ENCODE measurements around the gene FBLN7. TPM values are rescaled to one million over a fixed set of nuclear protein-coding genes. Genes with fewer than 3 reads are reported as not detected.
A peak's percentile ranks its signal among the peaks of the same experiment; 100 is the strongest.
"Not testable (repeated sequence)": the region's sequence is repeated elsewhere in the genome, so short reads cannot be mapped to it uniquely, and the experiment has no call there.

FBLN7 gene
- total RNA-seq, 2 donors from 2014 or later: 0.70 to 1.5 TPM

DNA sequence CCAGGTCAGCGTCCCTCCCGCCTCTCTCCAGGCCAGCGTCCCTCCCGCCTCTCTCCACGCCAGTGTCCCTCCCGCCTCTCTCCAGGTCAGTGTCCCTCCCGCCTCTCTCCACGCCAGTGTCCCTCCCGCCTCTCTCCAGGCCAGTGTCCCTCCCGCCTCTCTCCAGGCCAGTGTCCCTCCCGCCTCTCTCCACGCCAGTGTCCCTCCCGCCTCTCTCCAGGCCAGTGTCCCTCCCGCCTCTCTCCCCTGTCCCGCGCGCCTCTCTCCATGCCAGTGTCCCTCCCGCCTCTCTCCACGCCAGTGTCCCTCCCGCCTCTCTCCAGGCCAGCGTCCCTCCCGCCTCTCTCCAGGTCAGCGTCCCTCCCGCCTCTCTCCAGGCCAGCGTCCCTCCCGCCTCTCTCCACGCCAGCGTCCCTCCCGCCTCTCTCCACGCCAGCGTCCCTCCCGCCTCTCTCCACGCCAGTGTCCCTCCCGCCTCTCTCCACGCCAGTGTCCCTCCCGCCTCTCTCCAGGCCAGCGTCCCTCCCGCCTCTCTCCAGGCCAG, 1.5 kb downstream of the FBLN7 start:
- intact Hi-C loops (cut with DNase I, micrococcal nuclease); DNase-seq; ATAC-seq: not testable (repeated sequence)

GRCh38 chr2:112140205-112140802, 2.1 kb downstream of the FBLN7 start:
- DNase-seq: no peak
- no peak for ATAC-seq
- intact Hi-C loops (cut with DNase I, micrococcal nuclease): no loop called here

DNA sequence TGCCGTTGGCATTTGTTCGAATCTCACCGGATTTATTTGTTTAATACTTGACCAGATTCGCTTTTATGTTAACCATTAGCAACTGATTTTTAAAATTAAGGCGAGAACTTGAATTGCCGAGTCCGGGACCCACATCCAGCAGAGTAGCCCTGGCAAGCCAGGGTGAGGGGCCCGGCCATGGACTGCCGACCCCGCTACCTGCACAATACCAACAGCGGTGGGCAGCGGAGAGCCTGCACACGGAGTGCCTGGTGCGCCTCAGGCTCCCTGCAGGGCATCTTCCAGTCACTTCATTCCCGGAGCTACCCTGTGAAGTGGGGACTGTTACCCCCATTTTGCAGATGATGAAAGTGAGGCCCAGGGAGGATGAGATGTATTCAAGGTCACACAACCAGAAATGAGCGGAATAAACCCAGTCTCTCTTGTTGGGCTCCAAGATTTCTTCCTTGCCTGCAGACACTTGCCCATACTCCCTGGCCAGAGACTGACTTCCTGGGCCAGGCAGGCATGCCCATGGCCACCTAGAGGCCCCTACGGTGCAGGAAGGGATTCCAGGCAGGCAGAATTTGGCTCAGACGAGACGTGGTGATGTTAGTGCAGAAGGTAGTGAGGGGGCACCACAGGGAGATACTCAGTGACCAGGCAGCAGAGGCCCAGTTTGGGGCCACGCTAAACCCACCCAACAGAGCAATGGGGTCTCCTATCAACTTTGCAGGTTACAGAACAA, 2.9 kb downstream of the FBLN7 start:
- no peak for ATAC-seq
- intact Hi-C loops (cut with DNase I, micrococcal nuclease): no loop called here
- DNase-seq: no peak

GRCh38 chr2:112141626-112142007, 3.4 kb downstream of the FBLN7 start:
- ATAC-seq (no peak), DNase-seq (no peak)
- intact Hi-C loops (cut with DNase I, micrococcal nuclease): no loop called here

DNA sequence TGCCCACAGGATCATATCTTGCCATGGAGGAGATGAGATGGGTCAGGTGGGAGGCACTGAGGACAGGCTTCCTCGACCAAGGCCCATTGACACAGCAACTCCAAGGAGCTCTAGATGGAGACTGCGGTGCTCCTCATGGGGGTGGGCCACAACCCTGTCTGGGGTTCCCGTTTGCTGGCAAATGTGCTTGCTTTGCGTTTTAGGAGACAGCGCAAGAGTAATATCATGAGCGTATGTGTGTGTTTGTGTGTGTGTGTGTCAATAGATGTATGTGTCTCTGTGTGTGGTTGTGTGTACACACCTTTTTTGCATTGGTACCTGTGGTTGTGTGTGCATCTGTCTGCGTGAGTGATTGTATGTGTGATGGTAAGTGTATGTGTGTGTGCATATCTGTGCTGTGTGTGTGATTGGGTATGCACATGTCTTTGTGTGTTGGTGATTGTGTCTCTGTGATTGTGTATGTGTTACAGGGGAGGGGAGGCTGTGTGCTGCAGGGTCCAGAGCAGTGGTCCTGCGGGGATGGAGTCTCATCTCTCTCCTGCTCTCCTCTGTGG, 4.4 kb downstream of the FBLN7 start:
- DNase-seq (no peak), ATAC-seq (no peak)
- intact Hi-C loops (cut with DNase I, micrococcal nuclease): no loop called here

GRCh38 chr2:112143150-112143549, 5.0 kb downstream of the FBLN7 start:
- no peak for DNase-seq
- intact Hi-C loops (cut with DNase I, micrococcal nuclease): no loop called here
- ATAC-seq: no peak

DNA sequence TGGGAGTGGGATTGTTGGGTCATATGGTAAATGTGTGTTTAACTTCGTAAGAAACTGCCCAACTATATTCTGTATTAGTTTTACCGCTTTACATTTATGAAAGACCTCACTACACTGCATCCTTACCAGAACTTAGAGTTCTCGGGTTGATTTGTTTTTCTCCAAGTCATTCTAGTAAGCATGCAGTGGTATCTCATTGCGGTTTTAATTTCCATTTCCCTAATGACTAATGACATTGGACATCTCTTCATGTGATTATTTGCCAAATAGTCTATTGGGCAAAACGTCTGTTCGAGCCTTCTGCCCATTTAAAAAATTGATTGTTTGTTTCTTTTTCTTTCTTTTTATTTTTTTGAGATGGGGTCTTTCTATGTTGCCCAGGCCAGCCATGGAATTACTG, 6.8 kb downstream of the FBLN7 start:
- intact Hi-C loops (cut with DNase I, micrococcal nuclease): no loop called here
- ATAC-seq (no peak), DNase-seq (no peak)

DNA sequence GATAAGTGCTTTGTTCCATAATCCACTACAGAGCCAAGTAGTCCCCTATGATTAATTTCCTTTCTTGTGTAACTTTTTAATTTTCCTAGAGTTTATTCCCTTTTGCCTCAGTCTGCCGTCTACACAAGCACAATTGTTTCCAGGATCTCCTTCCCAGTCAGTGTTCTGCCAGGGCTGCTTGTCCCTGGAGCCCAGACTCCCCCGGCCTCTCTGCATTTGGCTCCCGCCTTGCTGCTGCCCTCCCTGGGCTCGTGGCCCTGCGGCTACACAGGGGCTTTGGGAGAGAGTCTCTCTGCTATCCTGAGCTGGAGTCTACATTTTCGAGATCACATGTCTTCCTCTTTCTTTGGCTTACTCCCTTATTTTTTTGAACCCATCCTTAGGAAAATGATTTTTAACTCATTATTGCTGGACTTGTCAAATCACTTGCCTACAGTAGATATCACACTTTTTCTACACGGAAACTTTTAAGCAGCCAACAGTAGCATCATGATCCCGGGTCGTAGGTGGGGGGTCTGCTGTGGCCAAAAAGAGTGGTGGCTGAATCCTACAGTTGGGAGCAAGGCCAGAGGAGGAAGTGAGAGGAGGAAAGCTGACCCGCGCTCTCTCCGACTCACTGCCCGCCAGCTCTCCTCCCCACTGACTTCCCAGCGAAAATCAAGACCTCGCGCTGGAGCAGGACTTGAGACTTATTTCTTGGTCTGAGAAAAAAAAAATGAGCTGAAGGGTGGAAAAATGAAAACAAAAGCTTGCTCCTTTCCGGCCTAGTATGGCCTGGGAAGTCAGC, 9.4 kb downstream of the FBLN7 start:
- intact Hi-C loops (cut with DNase I, micrococcal nuclease): no loop called here
- DNase-seq: no peak
- ATAC-seq: no peak

- intact Hi-C loops (cut with DNase I, micrococcal nuclease): no loop called here
- no peak for ATAC-seq
- DNase-seq: no peak
Measured at GRCh38 chr2:112148477-112148876, 10.3 kb downstream of the FBLN7 start.

- DNase-seq (peak in 1 of 2 donors; percentile 18), ATAC-seq (no peak)
- intact Hi-C loops (cut with DNase I, micrococcal nuclease): no loop called here
Measured at GRCh38 chr2:112149194-112149593, 11.0 kb downstream of the FBLN7 start.

GRCh38 chr2:112149866-112150435, 11.8 kb downstream of the FBLN7 start:
- DNase-seq (peak in 1 of 2 donors; percentile 5), ATAC-seq (no peak)
- intact Hi-C loops (cut with DNase I, micrococcal nuclease): no loop called here

GRCh38 chr2:112150447-112150846, 12.3 kb downstream of the FBLN7 start:
- DNase-seq (no peak), ATAC-seq (no peak)

DNA sequence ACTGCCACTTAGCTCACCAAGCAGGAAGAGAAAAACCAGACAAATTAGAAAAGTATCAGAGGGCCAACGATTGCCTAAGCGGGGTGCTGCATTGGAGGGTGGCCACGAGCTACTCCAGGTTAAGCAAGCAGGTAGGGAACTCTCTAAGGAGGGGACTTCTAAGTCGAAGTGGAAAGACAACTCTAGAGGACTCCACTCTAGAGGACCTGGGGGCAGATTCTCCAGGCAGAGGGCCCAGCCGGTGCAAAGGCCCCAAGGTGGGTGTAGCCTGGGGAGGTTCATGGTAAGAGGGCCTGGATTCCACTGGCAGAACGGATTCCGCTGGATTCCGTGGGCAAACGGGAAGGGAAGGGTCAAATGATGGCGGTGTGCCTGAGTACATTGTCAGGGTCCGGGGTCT, 12.7 kb downstream of the FBLN7 start:
- no peak for DNase-seq
- intact Hi-C loops (cut with DNase I, micrococcal nuclease): no loop called here
- no peak for ATAC-seq

More at GRCh38 chr2:112150447-112150846, 12.3 kb downstream of the FBLN7 start:
- intact Hi-C loops (cut with DNase I, micrococcal nuclease): no loop called here

DNA sequence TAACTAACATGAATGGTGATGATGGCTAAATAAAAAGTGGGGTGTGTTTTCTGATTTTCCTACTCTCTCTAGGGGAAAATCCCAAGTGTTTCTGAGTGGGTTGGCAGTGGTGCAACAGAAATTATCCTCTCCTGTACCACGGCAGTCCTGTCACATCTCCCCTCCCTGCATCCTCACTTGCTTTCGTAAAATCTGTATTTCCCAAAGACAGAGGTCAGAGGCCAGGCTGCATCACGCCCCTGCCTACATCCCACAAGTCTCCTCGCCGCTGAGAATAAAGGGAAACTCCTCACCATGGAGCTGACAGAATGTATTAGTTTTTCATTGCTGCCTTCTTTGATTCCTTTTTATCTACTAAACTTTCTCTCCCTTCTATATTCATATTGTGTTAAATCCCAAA, 13.1 kb downstream of the FBLN7 start:
- no peak for DNase-seq
- intact Hi-C loops (cut with DNase I, micrococcal nuclease): no loop called here
- ATAC-seq: no peak

GRCh38 chr2:112151701-112152440, 13.7 kb downstream of the FBLN7 start:
- intact Hi-C loops (cut with DNase I, micrococcal nuclease): no loop called here
- DNase-seq: peak in 1 of 2 donors; percentile 2

GRCh38 chr2:112152476-112153178, 14.4 kb downstream of the FBLN7 start:
- no peak for ATAC-seq
- intact Hi-C loops (cut with DNase I, micrococcal nuclease): no loop called here
- no peak for DNase-seq

More at GRCh38 chr2:112151701-112152440, 13.7 kb downstream of the FBLN7 start:
- ATAC-seq: no peak

DNA sequence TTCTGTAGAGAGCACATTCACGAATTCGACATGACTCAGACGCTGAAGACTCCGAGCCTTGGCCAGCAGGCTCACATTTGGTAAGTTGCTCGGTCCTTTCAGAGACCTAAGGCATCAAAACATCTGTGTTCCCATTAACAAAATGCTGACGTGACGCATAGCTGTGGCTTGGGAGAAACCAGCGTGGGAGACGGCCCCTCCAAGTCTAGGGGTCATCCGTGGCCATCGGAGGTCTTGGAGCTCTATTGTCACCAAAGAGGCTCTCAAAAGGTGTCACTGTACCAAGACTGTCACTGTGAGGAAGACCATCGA, 14.9 kb downstream of the FBLN7 start:
- DNase-seq (no peak), ATAC-seq (no peak)
- intact Hi-C loops (cut with DNase I, micrococcal nuclease): no loop called here

DNA sequence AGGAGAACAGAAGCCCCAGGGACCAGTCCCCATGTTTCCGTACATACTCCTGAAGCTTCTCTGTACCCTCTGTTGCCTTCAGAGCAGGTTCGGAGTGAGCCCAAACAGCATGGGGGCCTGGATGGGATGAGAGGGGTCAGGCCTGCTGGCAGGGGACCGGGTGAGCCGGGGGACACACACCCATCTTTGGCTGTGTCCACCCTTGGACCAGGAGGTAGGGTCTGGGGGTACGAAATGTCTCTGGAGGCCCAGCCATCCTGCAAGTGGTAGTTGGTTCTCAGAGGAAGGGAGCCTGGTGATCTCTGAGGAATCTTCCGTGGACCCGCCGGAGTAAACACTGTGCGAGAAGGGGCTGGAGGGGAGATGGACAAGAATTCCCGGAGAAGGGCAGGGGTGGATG, 15.3 kb downstream of the FBLN7 start:
- intact Hi-C loops (cut with DNase I, micrococcal nuclease): no loop called here
- ATAC-seq (no peak), DNase-seq (no peak)
